ENCODE data around the gene NDUFB2.

The NDUFB2 gene

GRCh38 chr7:140679186-140679585, 17.3 kb upstream of the NDUFB2 start:
- H3K4me3 ChIP-seq (ENCODE audit: low read length), result no peak overlapping the region
- peaks cover 59% of the 10 kb centered on the region for H3K79me2 ChIP-seq (ENCODE audit: control insufficient read depth, low read length)
- no peaks in the 10 kb centered on the region for H3K9me3 ChIP-seq (ENCODE audit: control insufficient read depth, insufficient read depth, low read length)
- no peaks in the 10 kb centered on the region for H3K27me3 ChIP-seq (ENCODE audit: control insufficient read depth, low read length)
- no peaks in the 10 kb centered on the region for H3K9me2 ChIP-seq (replicated peaks; ENCODE audit: control insufficient read depth, low read length)
- H3K4me2 ChIP-seq (ENCODE audit: low read length), result no peak overlapping the region
- H3K36me3 ChIP-seq (ENCODE audit: control insufficient read depth, low read length), result peaks cover 79% of the 10 kb centered on the region
- H3K4me1 ChIP-seq (ENCODE audit: control insufficient read depth, low read length), result peaks cover 42% of the 10 kb centered on the region
- TF ChIP-seq, protein P1, sequence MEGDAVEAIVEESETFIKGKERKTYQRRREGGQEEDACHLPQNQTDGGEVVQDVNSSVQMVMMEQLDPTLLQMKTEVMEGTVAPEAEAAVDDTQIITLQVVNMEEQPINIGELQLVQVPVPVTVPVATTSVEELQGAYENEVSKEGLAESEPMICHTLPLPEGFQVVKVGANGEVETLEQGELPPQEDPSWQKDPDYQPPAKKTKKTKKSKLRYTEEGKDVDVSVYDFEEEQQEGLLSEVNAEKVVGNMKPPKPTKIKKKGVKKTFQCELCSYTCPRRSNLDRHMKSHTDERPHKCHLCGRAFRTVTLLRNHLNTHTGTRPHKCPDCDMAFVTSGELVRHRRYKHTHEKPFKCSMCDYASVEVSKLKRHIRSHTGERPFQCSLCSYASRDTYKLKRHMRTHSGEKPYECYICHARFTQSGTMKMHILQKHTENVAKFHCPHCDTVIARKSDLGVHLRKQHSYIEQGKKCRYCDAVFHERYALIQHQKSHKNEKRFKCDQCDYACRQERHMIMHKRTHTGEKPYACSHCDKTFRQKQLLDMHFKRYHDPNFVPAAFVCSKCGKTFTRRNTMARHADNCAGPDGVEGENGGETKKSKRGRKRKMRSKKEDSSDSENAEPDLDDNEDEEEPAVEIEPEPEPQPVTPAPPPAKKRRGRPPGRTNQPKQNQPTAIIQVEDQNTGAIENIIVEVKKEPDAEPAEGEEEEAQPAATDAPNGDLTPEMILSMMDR (IDR thresholded peaks at IDR 0.05; ENCODE audit: low read depth, low read length, poor library complexity, severe bottlenecking), result no peak
- TF ChIP-seq EZH2phosphoT487 (IDR thresholded peaks at IDR 0.05; ENCODE audit: borderline replicate concordance, low read length), result no peak
- no peak overlapping the region for H3K27ac ChIP-seq (ENCODE audit: low read depth, low read length)
- H4K20me1 ChIP-seq (ENCODE audit: control insufficient read depth, insufficient read depth, low read depth, low read length), result no peaks in the 10 kb centered on the region
- peaks cover 23% of the 10 kb centered on the region for H3F3A ChIP-seq (ENCODE audit: control insufficient read depth, insufficient read depth)

- H3K4me1 ChIP-seq (ENCODE audit: control insufficient read depth, low read length), result peaks cover 25% of the 10 kb centered on the region
- H3K36me3 ChIP-seq (ENCODE audit: control insufficient read depth, low read length), result peaks cover 85% of the 10 kb centered on the region
- no peaks in the 10 kb centered on the region for H3K9me3 ChIP-seq (ENCODE audit: control insufficient read depth, insufficient read depth, low read length)
- no peak overlapping the region for H3K27ac ChIP-seq (ENCODE audit: low read depth, low read length)
- H3F3A ChIP-seq (ENCODE audit: control insufficient read depth, insufficient read depth), result peaks cover 8% of the 10 kb centered on the region
- peaks cover 42% of the 10 kb centered on the region for H3K79me2 ChIP-seq (ENCODE audit: control insufficient read depth, low read length)
- H3K4me3 ChIP-seq (ENCODE audit: low read length), result no peak overlapping the region
- no peaks in the 10 kb centered on the region for H3K9me2 ChIP-seq (replicated peaks; ENCODE audit: control insufficient read depth, low read length)
- no peak overlapping the region for H3K4me2 ChIP-seq (ENCODE audit: low read length)
- TF ChIP-seq, protein P1 (IDR thresholded peaks at IDR 0.05; ENCODE audit: low read depth, low read length, poor library complexity, severe bottlenecking), result no peak
- no peak for TF ChIP-seq EZH2phosphoT487 (IDR thresholded peaks at IDR 0.05; ENCODE audit: borderline replicate concordance, low read length)
- H4K20me1 ChIP-seq (ENCODE audit: control insufficient read depth, insufficient read depth, low read depth, low read length), result no peaks in the 10 kb centered on the region
- H3K27me3 ChIP-seq (ENCODE audit: control insufficient read depth, low read length), result no peaks in the 10 kb centered on the region
Observed at GRCh38 chr7:140680886-140681285, 15.6 kb upstream of the NDUFB2 start.

- Histone ChIP-seq H3K36me3 (ENCODE audit: control insufficient read depth, low read length) (peaks cover 81% of the 10 kb centered on the region), H3K27me3 (ENCODE audit: control insufficient read depth, low read length) (no peaks in the 10 kb centered on the region), H3K9me3 (ENCODE audit: control insufficient read depth, insufficient read depth, low read length) (no peaks in the 10 kb centered on the region), H3K4me2 (ENCODE audit: low read length) (no peak overlapping the region), H3K79me2 (ENCODE audit: control insufficient read depth, low read length) (peaks cover 35% of the 10 kb centered on the region), H3K4me3 (ENCODE audit: low read length) (no peak overlapping the region), H3F3A (ENCODE audit: control insufficient read depth, insufficient read depth) (peaks cover under 1% of the 10 kb centered on the region; the same call in 1 of the 2 replicates), H3K27ac (ENCODE audit: low read depth, low read length) (no peak overlapping the region), H3K4me1 (ENCODE audit: control insufficient read depth, low read length) (peaks cover 17% of the 10 kb centered on the region), H3K9me2 (replicated peaks; ENCODE audit: control insufficient read depth, low read length) (no peaks in the 10 kb centered on the region), H4K20me1 (ENCODE audit: control insufficient read depth, insufficient read depth, low read depth, low read length) (no peaks in the 10 kb centered on the region)
- TF ChIP-seq EZH2phosphoT487 (IDR thresholded peaks at IDR 0.05; ENCODE audit: borderline replicate concordance, low read length), result no peak
- TF ChIP-seq, protein P1 (IDR thresholded peaks at IDR 0.05; ENCODE audit: low read depth, low read length, poor library complexity, severe bottlenecking), result no peak
Observed at GRCh38 chr7:140681766-140682165, 14.7 kb upstream of the NDUFB2 start.
